Trophoblast cell (in vitro differentiated cells and primary cell): ENCODE data around the gene PTCHD4.

Source experiments
- DNase-seq, 2 donors: peaks; one replicate each; pipeline ENCODE4 v3.0.0-alpha.2; 2016
- H2AFZ ChIP-seq: 2 replicates; pipeline ENCODE4 v1.6.1; 2013; ENCODE audit warnings: low read length, moderate library complexity, mild to moderate bottlenecking; ENCODE audit not compliant: insufficient read depth, poor library complexity
- H2AK5ac ChIP-seq: 2 replicates; pipeline ENCODE4 v1.6.1; 2013; ENCODE audit warnings: mild to moderate bottlenecking, low read length
- H2BK120ac ChIP-seq: 2 replicates; pipeline ENCODE4 v1.6.1; 2013; ENCODE audit warnings: low read length, mild to moderate bottlenecking, moderate library complexity; ENCODE audit not compliant: insufficient read depth, poor library complexity
- H2BK12ac ChIP-seq: 2 replicates; pipeline ENCODE4 v1.6.1; 2013; ENCODE audit warnings: mild to moderate bottlenecking, low read length, moderate library complexity
- H2BK5ac ChIP-seq: 2 replicates; pipeline ENCODE4 v1.6.1; 2013; ENCODE audit warnings: low read length, low read depth, moderate library complexity, mild to moderate bottlenecking; ENCODE audit not compliant: poor library complexity
- H3K14ac ChIP-seq: 2 replicates; pipeline ENCODE4 v1.6.1; 2013; ENCODE audit warnings: mild to moderate bottlenecking, low read length
- H3K18ac ChIP-seq: 2 replicates; pipeline ENCODE4 v1.6.1; 2013; ENCODE audit warnings: mild to moderate bottlenecking, low read length
- H3K23ac ChIP-seq: 2 replicates; pipeline ENCODE4 v1.6.1; 2013; ENCODE audit warnings: low read length
- H3K27ac ChIP-seq: 2 replicates; pipeline ENCODE4 v1.5.1; 2013; ENCODE audit warnings: low read depth, mild to moderate bottlenecking, inconsistent platforms, low read length, moderate library complexity
- H3K27me3 ChIP-seq: 2 replicates; pipeline ENCODE4 v1.6.1; 2013; ENCODE audit warnings: inconsistent platforms, mild to moderate bottlenecking, low read length, moderate library complexity; ENCODE audit not compliant: insufficient read depth
- H3K36me3 ChIP-seq, 2 experiments: 1 replicate in 1 of 2; 2 replicates in 1 of 2; pipeline ENCODE4 v1.6.1; 2013; ENCODE audit warnings: low read length in 2 of 2, mild to moderate bottlenecking in 2 of 2, moderate library complexity in 1 of 2; ENCODE audit not compliant: insufficient read depth in 2 of 2, control insufficient read depth in 1 of 2
- H3K4ac ChIP-seq: 2 replicates; pipeline ENCODE4 v1.6.1; 2013; ENCODE audit warnings: low read depth, mild to moderate bottlenecking, low read length, moderate library complexity
- H3K4me1 ChIP-seq, 2 experiments: 1 replicate in 1 of 2; 2 replicates in 1 of 2; pipeline ENCODE4 v1.6.1; 2013; ENCODE audit warnings: low read length in 2 of 2, mild to moderate bottlenecking in 2 of 2, moderate library complexity in 1 of 2; ENCODE audit not compliant: insufficient read depth in 2 of 2, control insufficient read depth in 1 of 2
- H3K4me2 ChIP-seq: 2 replicates; pipeline ENCODE4 v1.6.1; 2013; ENCODE audit warnings: inconsistent platforms, mild to moderate bottlenecking, low read length, moderate library complexity
- H3K4me3 ChIP-seq: 2 replicates; pipeline ENCODE4 v1.5.1; 2013; ENCODE audit warnings: mild to moderate bottlenecking, low read depth, low read length, inconsistent platforms
- H3K79me1 ChIP-seq: one replicate; pipeline ENCODE4 v1.6.1; 2013; ENCODE audit warnings: low read length
- H3K79me2 ChIP-seq: 2 replicates; pipeline ENCODE4 v1.6.1; 2013; ENCODE audit warnings: low read length, mild to moderate bottlenecking; ENCODE audit not compliant: control insufficient read depth, insufficient read depth, poor library complexity
- H3K9ac ChIP-seq: 2 replicates; pipeline ENCODE4 v1.6.1; 2013; ENCODE audit warnings: mild to moderate bottlenecking, low read length
- H3K9me3 ChIP-seq: 2 replicates; pipeline ENCODE4 v1.6.1; 2013; ENCODE audit warnings: low read depth, mild to moderate bottlenecking, control low read depth, inconsistent platforms, low read length; ENCODE audit not compliant: insufficient read depth
- H4K12ac ChIP-seq: 2 replicates; pipeline ENCODE4 v1.6.1; 2013; ENCODE audit warnings: low read depth, mild to moderate bottlenecking, low read length, moderate library complexity
- H4K8ac ChIP-seq: 2 replicates; pipeline ENCODE4 v1.6.1; 2013; ENCODE audit warnings: low read depth, mild to moderate bottlenecking, low read length, moderate library complexity
- H4K91ac ChIP-seq: one replicate; pipeline ENCODE4 v1.6.1; 2013; ENCODE audit warnings: low read depth, mild to moderate bottlenecking, low read length, moderate library complexity
- WGBS: extraction: QIAGEN DNeasy Blood & Tissue Kit; methylation state at CpG from one replicate; pipeline ENCODE4 v1.1.7; 2013; ENCODE audit warnings: missing lambda C conversion rate; ENCODE audit not compliant: insufficient read length, insufficient coverage; ENCODE audit errors: extremely low coverage; 5-methylcytosine and 5-hydroxymethylcytosine counted together

The PTCHD4 gene

DNA sequence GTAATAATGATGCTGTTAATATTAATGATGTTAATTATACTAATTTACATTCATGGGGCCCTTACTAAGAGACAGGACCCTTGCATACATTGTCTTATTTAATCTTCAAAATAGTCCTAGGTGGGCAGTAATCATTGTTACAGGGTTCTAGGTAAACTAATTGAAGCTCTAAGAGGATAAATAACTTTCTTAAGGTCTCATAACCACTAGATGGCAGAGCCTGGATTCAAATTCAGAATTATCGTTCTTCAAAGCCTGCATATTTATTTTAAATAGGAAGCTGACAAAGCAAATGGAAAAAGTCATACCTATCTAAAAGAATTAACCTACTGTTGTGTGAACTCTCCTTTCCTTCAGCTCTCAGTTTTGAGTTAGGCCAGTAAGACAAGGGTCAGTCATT is 23.5 kb downstream of the PTCHD4 start:
- H2AFZ ChIP-seq = no peak overlapping the region
- no peaks in the 10 kb centered on the region for H3K9me3 ChIP-seq
- no peak overlapping the region for H4K91ac ChIP-seq
- WGBS = no CpG with 5 or more reads among the region's 1 CpG
- H3K9ac ChIP-seq = no peak overlapping the region
- H3K4me2 ChIP-seq = no peak overlapping the region
- H3K36me3 ChIP-seq = peaks cover 0 to 3% of the 10 kb centered on the region in 2 experiments
- H3K14ac ChIP-seq = no peak overlapping the region
- no peak overlapping the region for H3K4me3 ChIP-seq
- no peak overlapping the region for H4K12ac ChIP-seq
- no peak overlapping the region for H2BK12ac ChIP-seq
- peak in 1 of 2 donors; percentile 45 for DNase-seq
- no peak overlapping the region for H2AK5ac ChIP-seq
- H3K27me3 ChIP-seq = no peaks in the 10 kb centered on the region
- no peak overlapping the region for H2BK120ac ChIP-seq
- H3K18ac ChIP-seq = no peak overlapping the region
- H4K8ac ChIP-seq = no peak overlapping the region
- H3K23ac ChIP-seq = no peak overlapping the region
- H3K79me1 ChIP-seq = no peaks in the 10 kb centered on the region
- H3K4me1 ChIP-seq = no peaks in the 10 kb centered on the region
- H3K79me2 ChIP-seq = no peaks in the 10 kb centered on the region
- H3K4ac ChIP-seq = no peak overlapping the region
- no peak overlapping the region for H2BK5ac ChIP-seq
- no peak overlapping the region for H3K27ac ChIP-seq

DNA sequence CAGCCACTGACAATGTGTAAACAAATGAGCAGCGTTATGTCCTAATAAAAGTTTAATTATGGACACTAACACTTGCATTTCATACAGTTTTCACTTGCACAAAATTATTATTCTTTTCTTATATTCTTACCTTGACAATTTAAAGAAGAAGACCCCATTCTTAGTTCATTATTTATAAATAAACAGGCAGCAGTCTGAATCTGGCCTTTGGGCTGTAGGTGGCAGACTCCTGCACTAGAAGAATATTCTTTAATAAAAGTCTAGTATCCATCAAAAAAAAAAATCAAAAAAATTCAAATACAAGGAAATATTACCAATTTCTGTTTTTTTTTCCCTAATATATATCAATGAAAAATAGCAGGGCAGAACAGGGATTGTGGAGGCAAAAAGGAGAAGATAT is 24.8 kb downstream of the PTCHD4 start:
- no peak overlapping the region for H3K23ac ChIP-seq
- H2BK5ac ChIP-seq = no peak overlapping the region
- peaks cover 0 to 3% of the 10 kb centered on the region in 2 experiments for H3K36me3 ChIP-seq
- H2AFZ ChIP-seq = no peak overlapping the region
- no CpG with 5 or more reads among the region's 1 CpG for whole genome bisulfite sequencing
- no peak overlapping the region for H3K4ac ChIP-seq
- no peaks in the 10 kb centered on the region for H3K79me1 ChIP-seq
- no peak overlapping the region for H4K91ac ChIP-seq
- no peak overlapping the region for H4K8ac ChIP-seq
- H3K9ac ChIP-seq = no peak overlapping the region
- no peak overlapping the region for H3K4me2 ChIP-seq
- no peak overlapping the region for H2AK5ac ChIP-seq
- H3K27ac ChIP-seq = no peak overlapping the region
- H3K79me2 ChIP-seq = no peaks in the 10 kb centered on the region
- H3K14ac ChIP-seq = no peak overlapping the region
- H3K27me3 ChIP-seq = no peaks in the 10 kb centered on the region
- H2BK12ac ChIP-seq = no peak overlapping the region
- no peak for DNase-seq
- H2BK120ac ChIP-seq = no peak overlapping the region
- no peak overlapping the region for H4K12ac ChIP-seq
- H3K9me3 ChIP-seq = no peaks in the 10 kb centered on the region
- no peak overlapping the region for H3K18ac ChIP-seq
- no peaks in the 10 kb centered on the region for H3K4me1 ChIP-seq
- no peak overlapping the region for H3K4me3 ChIP-seq

GRCh38 chr6:48085131-48085741 is 25.8 kb downstream of the PTCHD4 start:
- no peak overlapping the region for H2BK12ac ChIP-seq
- no peak overlapping the region for H3K27ac ChIP-seq
- H4K91ac ChIP-seq = no peak overlapping the region
- H3K4ac ChIP-seq = no peak overlapping the region
- no peaks in the 10 kb centered on the region for H3K4me1 ChIP-seq
- H3K4me2 ChIP-seq = no peak overlapping the region
- no peaks in the 10 kb centered on the region for H3K79me2 ChIP-seq
- no peaks in the 10 kb centered on the region for H3K27me3 ChIP-seq
- H3K9me3 ChIP-seq = no peaks in the 10 kb centered on the region
- H2BK5ac ChIP-seq = no peak overlapping the region
- no peak overlapping the region for H2AK5ac ChIP-seq
- H4K12ac ChIP-seq = no peak overlapping the region
- H3K18ac ChIP-seq = no peak overlapping the region
- H3K36me3 ChIP-seq = peaks cover 3% of the 10 kb centered on the region in 2 experiments
- DNase-seq = no peak
- H3K79me1 ChIP-seq = no peaks in the 10 kb centered on the region
- H2AFZ ChIP-seq = no peak overlapping the region
- no peak overlapping the region for H3K9ac ChIP-seq
- H3K23ac ChIP-seq = no peak overlapping the region
- no peak overlapping the region for H4K8ac ChIP-seq
- H3K14ac ChIP-seq = no peak overlapping the region
- no peak overlapping the region for H2BK120ac ChIP-seq
- no peak overlapping the region for H3K4me3 ChIP-seq

DNA sequence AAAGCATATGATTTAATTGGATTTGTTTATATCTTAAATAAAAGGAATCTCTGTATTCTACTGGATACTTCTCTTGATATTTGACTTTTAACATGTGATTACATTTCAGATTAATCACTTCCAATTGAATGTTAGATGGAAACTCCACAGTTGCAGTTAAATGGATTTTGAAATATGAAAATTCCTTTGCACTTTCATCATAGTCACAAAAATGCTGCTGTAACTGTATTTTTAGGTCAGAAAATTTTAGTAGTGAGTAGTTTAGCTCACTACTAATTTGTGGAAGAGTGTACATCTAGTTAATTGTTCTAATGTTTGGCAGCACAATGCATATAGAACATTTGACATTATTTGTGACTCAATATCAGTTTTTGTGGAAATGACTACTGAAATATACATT is 26.8 kb downstream of the PTCHD4 start:
- no peak overlapping the region for H4K12ac ChIP-seq
- H3K79me1 ChIP-seq = no peaks in the 10 kb centered on the region
- DNase-seq = peak in 1 of 2 donors; percentile 76
- no peaks in the 10 kb centered on the region for H3K4me1 ChIP-seq
- no peak overlapping the region for H4K8ac ChIP-seq
- no peak overlapping the region for H3K4ac ChIP-seq
- no peak overlapping the region for H3K14ac ChIP-seq
- H3K23ac ChIP-seq = no peak overlapping the region
- H3K9me3 ChIP-seq = no peaks in the 10 kb centered on the region
- H3K4me2 ChIP-seq = no peak overlapping the region
- no peak overlapping the region for H2BK120ac ChIP-seq
- no peaks in the 10 kb centered on the region for H3K79me2 ChIP-seq
- H2AK5ac ChIP-seq = no peak overlapping the region
- peaks cover 3% of the 10 kb centered on the region in 2 experiments for H3K36me3 ChIP-seq
- no peak overlapping the region for H3K4me3 ChIP-seq
- no peak overlapping the region for H3K9ac ChIP-seq
- no peak overlapping the region for H4K91ac ChIP-seq
- no peak overlapping the region for H3K27ac ChIP-seq
- H2AFZ ChIP-seq = no peak overlapping the region
- no peak overlapping the region for H3K18ac ChIP-seq
- H2BK5ac ChIP-seq = no peak overlapping the region
- H2BK12ac ChIP-seq = no peak overlapping the region
- H3K27me3 ChIP-seq = no peaks in the 10 kb centered on the region
